SHP77 (cell line): ENCODE measurements around the gene C1QC.
A peak's percentile ranks its signal among the peaks of the same experiment; 100 is the strongest.
"Not testable (repeated sequence)": the region's sequence is repeated elsewhere in the genome, so short reads cannot be mapped to it uniquely, and the experiment has no call there.

Source experiments
- DNase-seq, 2 experiments: peaks; one replicate each; lab custom pipeline; 2025; lab: John Stamatoyannopoulos, UW

The C1QC gene

GRCh38 chr1:22650089-22650693 lies 6.8 kb downstream of the C1QC start:
- DNase-seq: no peak

- no peak for DNase-seq
These were observed 8.8 kb downstream of the C1QC start for GRCh38 chr1:22651941-22652856.

GRCh38 chr1:22652881-22653316 lies 9.5 kb downstream of the C1QC start, which contains the start of gene C1QB:
C1QB (plus strand) TSS chr1:22653236; CDS start chr1:22659463, 6,227 bp downstream.
- DNase-seq: no peak

- DNase-seq: peak in 1 of 2 experiments; percentile 15
These were observed 11.3 kb downstream of the C1QC start for GRCh38 chr1:22654692-22655091.

GRCh38 chr1:22658385-22659163 lies 15.1 kb downstream of the C1QC start:
- no peak for DNase-seq

GRCh38 chr1:22660716-22661241 lies 17.3 kb downstream of the C1QC start:
- DNase-seq: no peak

- no peak for DNase-seq
These were observed 18.4 kb downstream of the C1QC start for GRCh38 chr1:22661880-22662279.

- DNase-seq: peak; percentile 53 to 78
These were observed 18.9 kb downstream of the C1QC start for GRCh38 chr1:22662318-22662717.

- DNase-seq: no peak
These were observed 19.6 kb downstream of the C1QC start for GRCh38 chr1:22662986-22663408.

GRCh38 chr1:22665752-22666151 lies 22.3 kb downstream of the C1QC start:
- peak; percentile 20 to 51 for DNase-seq

- DNase-seq: no peak
These were observed 23.0 kb downstream of the C1QC start for GRCh38 chr1:22666412-22666811.

GRCh38 chr1:22668840-22669239 lies 25.4 kb downstream of the C1QC start:
- DNase-seq: not testable (repeated sequence)

GRCh38 chr1:22670352-22670975 lies 27.0 kb downstream of the C1QC start:
- DNase-seq: peak in 1 of 2 experiments; percentile 24

- DNase-seq: no peak
These were observed 28.6 kb downstream of the C1QC start for GRCh38 chr1:22671999-22672398.

- peak in 1 of 2 experiments; percentile 27 for DNase-seq
These were observed 30.3 kb downstream of the C1QC start for GRCh38 chr1:22673486-22674409.

- no peak for DNase-seq
These were observed 30.9 kb downstream of the C1QC start for GRCh38 chr1:22674410-22674749.

- DNase-seq: not testable (repeated sequence)
These were observed 32.7 kb downstream of the C1QC start for GRCh38 chr1:22676151-22676550.

- no peak for DNase-seq
These were observed 33.6 kb downstream of the C1QC start for GRCh38 chr1:22676916-22677583.

GRCh38 chr1:22677931-22678896 lies 34.8 kb downstream of the C1QC start:
- DNase-seq: no peak
